IMR-90 (cell line): ENCODE results near the gene ATG10.
"Not testable (repeated sequence)": the region's sequence is repeated elsewhere in the genome, so short reads cannot be mapped to it uniquely, and the experiment has no call there.

Experiments used
- CEBPB ChIP-seq: IDR thresholded peaks from 2 replicates; pipeline ENCODE4 v1.6.1; 2012; ENCODE audit warnings: low read depth, low read length, improper control_type of control experiment
- CHD1 ChIP-seq: IDR thresholded peaks from 2 replicates; pipeline ENCODE4 v1.6.1; 2012; ENCODE audit warnings: low read depth, low read length, improper control_type of control experiment
- MAZ ChIP-seq: IDR thresholded peaks from 2 replicates; pipeline ENCODE4 v1.6.1; 2012; ENCODE audit warnings: low read depth, mild to moderate bottlenecking, low read length, improper control_type of control experiment, moderate library complexity, borderline replicate concordance
- POLR2A ChIP-seq: IDR thresholded peaks from 2 replicates; pipeline ENCODE4 v1.6.1; 2012; ENCODE audit warnings: mild to moderate bottlenecking, low read depth, low read length
- SMC3 ChIP-seq: fragments of 150-350 bp; IDR thresholded peaks from 2 replicates; pipeline ENCODE4 v1.6.1; 2016; ENCODE audit warnings: low read depth, mild to moderate bottlenecking, antibody characterized with exemption, low read length, moderate library complexity
- TF ChIP-seq, protein P1 (sequence below): conservative IDR thresholded peaks from 2 replicates; pipeline ENCODE4 v1.5.1; 2012; ENCODE audit warnings: mild to moderate bottlenecking, low read depth, low read length, improper control_type of control experiment
- TF ChIP-seq, protein P2 (sequence below): fragments of 150-350 bp; IDR thresholded peaks from 2 replicates; pipeline ENCODE4 v1.6.1; 2017; ENCODE audit warnings: mild to moderate bottlenecking, antibody characterized with exemption, low read length, low read depth

DNA sequence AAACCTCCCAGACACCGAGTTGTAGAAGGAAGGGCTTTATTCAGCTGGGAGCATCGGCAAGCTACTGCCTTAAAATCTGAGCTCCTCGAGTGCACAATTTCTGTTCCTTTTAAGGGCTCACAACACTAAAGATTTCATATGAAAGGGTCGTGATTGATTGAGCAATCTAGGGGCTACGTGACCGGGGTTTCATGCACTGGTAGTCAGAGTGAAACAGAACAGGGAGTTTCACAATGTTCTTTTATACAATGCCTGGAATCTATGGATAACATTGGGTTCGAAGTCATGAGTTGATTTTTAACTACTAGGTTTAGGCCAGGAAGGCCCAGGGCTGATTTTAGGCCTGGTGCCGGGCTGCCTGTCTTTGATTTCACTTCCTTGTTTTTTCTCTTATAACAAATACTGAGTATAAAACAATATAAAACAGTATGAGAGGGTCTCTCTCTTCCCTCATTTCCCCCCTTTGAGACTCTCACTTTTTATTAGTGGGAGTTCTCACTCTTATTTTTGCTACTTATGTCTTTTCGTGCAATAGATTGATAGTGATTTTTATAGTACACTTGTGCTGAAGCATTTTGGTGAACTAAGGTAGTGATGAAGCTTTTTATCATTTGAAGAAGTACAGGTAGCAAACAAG, 295.6 kb downstream of the ATG10 start:
- TF ChIP-seq, protein P1, sequence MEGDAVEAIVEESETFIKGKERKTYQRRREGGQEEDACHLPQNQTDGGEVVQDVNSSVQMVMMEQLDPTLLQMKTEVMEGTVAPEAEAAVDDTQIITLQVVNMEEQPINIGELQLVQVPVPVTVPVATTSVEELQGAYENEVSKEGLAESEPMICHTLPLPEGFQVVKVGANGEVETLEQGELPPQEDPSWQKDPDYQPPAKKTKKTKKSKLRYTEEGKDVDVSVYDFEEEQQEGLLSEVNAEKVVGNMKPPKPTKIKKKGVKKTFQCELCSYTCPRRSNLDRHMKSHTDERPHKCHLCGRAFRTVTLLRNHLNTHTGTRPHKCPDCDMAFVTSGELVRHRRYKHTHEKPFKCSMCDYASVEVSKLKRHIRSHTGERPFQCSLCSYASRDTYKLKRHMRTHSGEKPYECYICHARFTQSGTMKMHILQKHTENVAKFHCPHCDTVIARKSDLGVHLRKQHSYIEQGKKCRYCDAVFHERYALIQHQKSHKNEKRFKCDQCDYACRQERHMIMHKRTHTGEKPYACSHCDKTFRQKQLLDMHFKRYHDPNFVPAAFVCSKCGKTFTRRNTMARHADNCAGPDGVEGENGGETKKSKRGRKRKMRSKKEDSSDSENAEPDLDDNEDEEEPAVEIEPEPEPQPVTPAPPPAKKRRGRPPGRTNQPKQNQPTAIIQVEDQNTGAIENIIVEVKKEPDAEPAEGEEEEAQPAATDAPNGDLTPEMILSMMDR: not testable (repeated sequence)
- TF ChIP-seq CHD1, POLR2A, SMC3, MAZ, CEBPB: not testable (repeated sequence)
- TF ChIP-seq, protein P2, sequence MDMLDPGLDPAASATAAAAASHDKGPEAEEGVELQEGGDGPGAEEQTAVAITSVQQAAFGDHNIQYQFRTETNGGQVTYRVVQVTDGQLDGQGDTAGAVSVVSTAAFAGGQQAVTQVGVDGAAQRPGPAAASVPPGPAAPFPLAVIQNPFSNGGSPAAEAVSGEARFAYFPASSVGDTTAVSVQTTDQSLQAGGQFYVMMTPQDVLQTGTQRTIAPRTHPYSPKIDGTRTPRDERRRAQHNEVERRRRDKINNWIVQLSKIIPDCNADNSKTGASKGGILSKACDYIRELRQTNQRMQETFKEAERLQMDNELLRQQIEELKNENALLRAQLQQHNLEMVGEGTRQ: not testable (repeated sequence)
